ENCODE results near the gene MAN2B2.

MAN2B2 gene

DNA sequence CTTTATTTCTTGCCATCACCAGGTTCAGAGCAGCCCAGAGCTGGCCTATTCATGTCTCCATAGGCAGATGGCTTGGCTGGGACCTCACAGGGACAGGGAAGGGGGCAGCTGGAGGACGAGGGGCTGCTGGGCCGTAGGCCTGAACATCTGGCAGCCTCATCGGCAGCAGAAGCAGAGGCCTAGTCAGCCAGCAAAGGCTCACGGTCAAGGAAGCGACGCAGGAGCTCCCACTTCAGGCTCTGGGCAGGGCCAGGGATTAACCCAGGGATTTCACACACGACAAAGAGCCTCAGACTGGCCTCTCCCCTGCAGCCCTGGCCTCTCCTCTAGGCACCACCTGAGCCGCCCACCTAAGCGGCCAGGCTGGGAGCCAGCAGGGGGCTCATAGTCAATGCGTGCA is 46.0 kb upstream of the MAN2B2 start:
- Histone ChIP-seq H3K36me3 (replicated peaks; ENCODE audit: insufficient read depth, low read length) (no peaks in the 10 kb centered on the region), H3K9me3 (replicated peaks; ENCODE audit: insufficient read depth, low read length) (no peaks in the 10 kb centered on the region), H3K4me1 (ENCODE audit: low read length) (no peaks in the 10 kb centered on the region), H2AFZ (ENCODE audit: low read length) (no peak overlapping the region), H3K4me2 (ENCODE audit: low read depth, low read length) (no peak overlapping the region), H3K79me2 (ENCODE audit: low read length) (no peaks in the 10 kb centered on the region), H4K20me1 (ENCODE audit: insufficient read depth, low read length) (no peaks in the 10 kb centered on the region), H3K27me3 (replicated peaks; ENCODE audit: insufficient read depth, low read length) (peaks cover 94% of the 10 kb centered on the region), H3K27ac (ENCODE audit: low read length) (no peak overlapping the region), H3F3A (ENCODE audit: insufficient read depth, low read length) (no peaks in the 10 kb centered on the region), H3K4me3 (ENCODE audit: low read length) (no peak overlapping the region), H3K9me2 (replicated peaks; ENCODE audit: insufficient read depth, low read length) (no peaks in the 10 kb centered on the region), H3K9ac (ENCODE audit: low read length) (no peak overlapping the region)
- TF ChIP-seq, protein P1, sequence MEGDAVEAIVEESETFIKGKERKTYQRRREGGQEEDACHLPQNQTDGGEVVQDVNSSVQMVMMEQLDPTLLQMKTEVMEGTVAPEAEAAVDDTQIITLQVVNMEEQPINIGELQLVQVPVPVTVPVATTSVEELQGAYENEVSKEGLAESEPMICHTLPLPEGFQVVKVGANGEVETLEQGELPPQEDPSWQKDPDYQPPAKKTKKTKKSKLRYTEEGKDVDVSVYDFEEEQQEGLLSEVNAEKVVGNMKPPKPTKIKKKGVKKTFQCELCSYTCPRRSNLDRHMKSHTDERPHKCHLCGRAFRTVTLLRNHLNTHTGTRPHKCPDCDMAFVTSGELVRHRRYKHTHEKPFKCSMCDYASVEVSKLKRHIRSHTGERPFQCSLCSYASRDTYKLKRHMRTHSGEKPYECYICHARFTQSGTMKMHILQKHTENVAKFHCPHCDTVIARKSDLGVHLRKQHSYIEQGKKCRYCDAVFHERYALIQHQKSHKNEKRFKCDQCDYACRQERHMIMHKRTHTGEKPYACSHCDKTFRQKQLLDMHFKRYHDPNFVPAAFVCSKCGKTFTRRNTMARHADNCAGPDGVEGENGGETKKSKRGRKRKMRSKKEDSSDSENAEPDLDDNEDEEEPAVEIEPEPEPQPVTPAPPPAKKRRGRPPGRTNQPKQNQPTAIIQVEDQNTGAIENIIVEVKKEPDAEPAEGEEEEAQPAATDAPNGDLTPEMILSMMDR (IDR thresholded peaks at IDR 0.05; ENCODE audit: low read length) = no peak
- TF ChIP-seq EZH2 (optimal IDR thresholded peaks at IDR 0.05; ENCODE audit: low read depth, low read length) (no peak), EZH2phosphoT487 (IDR thresholded peaks at IDR 0.05; ENCODE audit: low read length) (no peak)
- DNase-seq = no peak

DNA sequence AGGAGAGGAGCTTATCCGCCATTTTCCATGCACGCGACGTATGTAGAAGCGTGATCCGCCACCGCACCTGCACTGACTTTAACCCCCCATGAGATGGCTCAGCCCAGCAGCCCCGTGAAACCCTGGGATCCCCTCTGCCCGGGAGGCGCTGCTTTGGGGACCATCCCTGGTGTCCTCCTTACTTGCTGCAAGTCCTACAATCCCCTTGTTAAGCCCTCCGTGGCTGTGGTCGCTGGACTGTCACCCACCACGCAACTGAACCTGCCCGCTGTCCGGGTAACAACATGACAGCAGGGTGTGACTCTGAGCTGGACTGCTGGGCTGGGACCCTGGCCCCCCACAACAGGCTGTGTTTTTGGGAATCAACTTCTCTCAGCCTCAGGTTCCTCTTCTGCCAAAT is 44.7 kb upstream of the MAN2B2 start:
- DNase-seq = no peak
- no peaks in the 10 kb centered on the region for H3K4me1 ChIP-seq (ENCODE audit: low read length)

DNA sequence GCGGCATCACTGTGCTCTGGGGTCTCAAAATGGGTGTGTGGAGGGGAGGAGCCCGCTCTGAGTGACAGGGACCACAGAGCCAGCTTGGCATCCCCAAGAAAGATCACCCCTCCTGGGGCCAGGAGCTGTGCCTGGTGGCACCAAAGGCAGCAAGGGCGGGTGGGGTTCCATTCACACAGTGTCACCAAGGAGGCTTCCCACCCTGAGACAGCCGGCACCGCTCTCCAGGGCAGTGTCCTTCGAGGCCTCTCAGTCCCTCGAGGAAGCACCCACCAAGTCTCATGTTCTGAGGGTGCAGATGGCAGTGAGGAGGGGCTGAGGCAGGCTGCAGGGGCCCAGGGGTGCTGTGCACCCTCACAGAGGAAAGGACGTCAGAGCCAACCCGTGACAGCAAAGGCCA is 44.0 kb upstream of the MAN2B2 start:
- no peaks in the 10 kb centered on the region for H4K20me1 ChIP-seq (ENCODE audit: insufficient read depth, low read length)
- H3K79me2 ChIP-seq (ENCODE audit: low read length) = no peaks in the 10 kb centered on the region
- no peak overlapping the region for H2AFZ ChIP-seq (ENCODE audit: low read length)
- no peaks in the 10 kb centered on the region for H3F3A ChIP-seq (ENCODE audit: insufficient read depth, low read length)
- no peak overlapping the region for H3K4me2 ChIP-seq (ENCODE audit: low read depth, low read length)
- no peak overlapping the region for H3K4me3 ChIP-seq (ENCODE audit: low read length)
- H3K9me3 ChIP-seq (replicated peaks; ENCODE audit: insufficient read depth, low read length) = no peaks in the 10 kb centered on the region
- no peak for DNase-seq
- H3K36me3 ChIP-seq (replicated peaks; ENCODE audit: insufficient read depth, low read length) = no peaks in the 10 kb centered on the region
- no peak overlapping the region for H3K9ac ChIP-seq (ENCODE audit: low read length)
- no peak overlapping the region for H3K27ac ChIP-seq (ENCODE audit: low read length)
- peaks cover 93% of the 10 kb centered on the region for H3K27me3 ChIP-seq (replicated peaks; ENCODE audit: insufficient read depth, low read length)
- H3K4me1 ChIP-seq (ENCODE audit: low read length) = no peaks in the 10 kb centered on the region
- H3K9me2 ChIP-seq (replicated peaks; ENCODE audit: insufficient read depth, low read length) = no peaks in the 10 kb centered on the region
- no peak for TF ChIP-seq EZH2phosphoT487 (IDR thresholded peaks at IDR 0.05; ENCODE audit: low read length)

More for the DNA sequence above, 44.7 kb upstream of the MAN2B2 start:
- Histone ChIP-seq H3K4me3 (ENCODE audit: low read length) (no peak overlapping the region), H2AFZ (ENCODE audit: low read length) (no peak overlapping the region), H3K27ac (ENCODE audit: low read length) (no peak overlapping the region), H3K9me3 (replicated peaks; ENCODE audit: insufficient read depth, low read length) (no peaks in the 10 kb centered on the region), H3K9me2 (replicated peaks; ENCODE audit: insufficient read depth, low read length) (no peaks in the 10 kb centered on the region), H3K9ac (ENCODE audit: low read length) (no peak overlapping the region), H4K20me1 (ENCODE audit: insufficient read depth, low read length) (no peaks in the 10 kb centered on the region), H3K4me2 (ENCODE audit: low read depth, low read length) (no peak overlapping the region), H3K79me2 (ENCODE audit: low read length) (no peaks in the 10 kb centered on the region), H3K36me3 (replicated peaks; ENCODE audit: insufficient read depth, low read length) (no peaks in the 10 kb centered on the region), H3K27me3 (replicated peaks; ENCODE audit: insufficient read depth, low read length) (peaks cover 93% of the 10 kb centered on the region), H3F3A (ENCODE audit: insufficient read depth, low read length) (no peaks in the 10 kb centered on the region)
- TF ChIP-seq EZH2 (optimal IDR thresholded peaks at IDR 0.05; ENCODE audit: low read depth, low read length) (no peak), EZH2phosphoT487 (IDR thresholded peaks at IDR 0.05; ENCODE audit: low read length) (no peak)
- TF ChIP-seq, protein P1 (IDR thresholded peaks at IDR 0.05; ENCODE audit: low read length) = no peak

DNA sequence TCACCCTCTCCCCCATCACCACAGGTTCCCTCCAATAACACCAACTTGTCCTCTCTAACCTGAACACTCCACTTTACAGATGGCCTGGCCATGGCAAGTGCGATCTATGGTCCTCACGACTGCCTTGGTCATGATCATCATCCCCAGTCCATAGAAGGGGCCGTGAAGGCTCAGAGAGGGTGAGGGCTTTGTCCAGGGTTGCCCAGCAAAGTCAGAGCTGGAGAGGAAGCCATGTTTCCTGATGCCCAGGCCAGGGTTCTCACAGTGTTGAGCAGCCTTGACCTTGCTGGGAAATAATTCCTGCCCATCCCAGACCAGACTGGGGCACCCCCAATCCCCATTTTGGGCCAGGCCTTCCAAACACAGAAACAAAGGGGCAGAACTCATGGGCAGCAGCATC is 42.9 kb upstream of the MAN2B2 start:
- Histone ChIP-seq H3K9me3 (replicated peaks; ENCODE audit: insufficient read depth, low read length) (no peaks in the 10 kb centered on the region), H3F3A (ENCODE audit: insufficient read depth, low read length) (no peaks in the 10 kb centered on the region), H3K9ac (ENCODE audit: low read length) (no peak overlapping the region), H3K9me2 (replicated peaks; ENCODE audit: insufficient read depth, low read length) (no peaks in the 10 kb centered on the region), H3K4me2 (ENCODE audit: low read depth, low read length) (no peak overlapping the region), H3K4me3 (ENCODE audit: low read length) (no peak overlapping the region), H3K27ac (ENCODE audit: low read length) (no peak overlapping the region), H3K79me2 (ENCODE audit: low read length) (no peaks in the 10 kb centered on the region), H2AFZ (ENCODE audit: low read length) (no peak overlapping the region), H3K4me1 (ENCODE audit: low read length) (no peaks in the 10 kb centered on the region), H3K36me3 (replicated peaks; ENCODE audit: insufficient read depth, low read length) (no peaks in the 10 kb centered on the region), H4K20me1 (ENCODE audit: insufficient read depth, low read length) (no peaks in the 10 kb centered on the region), H3K27me3 (replicated peaks; ENCODE audit: insufficient read depth, low read length) (peaks cover 92% of the 10 kb centered on the region)
- TF ChIP-seq EZH2 (optimal IDR thresholded peaks at IDR 0.05; ENCODE audit: low read depth, low read length) (no peak), EZH2phosphoT487 (IDR thresholded peaks at IDR 0.05; ENCODE audit: low read length) (no peak)
- TF ChIP-seq, protein P1 (IDR thresholded peaks at IDR 0.05; ENCODE audit: low read length) = no peak
- DNase-seq = no peak

Data from MM.1S (cell line).